K562 (cell line): ENCODE data around the gene MEIS2. TPM values are rescaled to one million over a fixed set of nuclear protein-coding genes. Genes with fewer than 3 reads are reported as not detected.

Experiments
- AFF4 ChIP-seq: sonication (generic); formaldehyde crosslinking; IDR thresholded peaks from 2 replicates; pipeline ENCODE4 v1.8.0; 2023; ENCODE audit warnings: mild to moderate bottlenecking, missing genetic modification reagents
- NR3C1 ChIP-seq: sonication (generic); formaldehyde crosslinking; IDR thresholded peaks from 2 replicates; pipeline ENCODE4 v1.8.1; 2022; ENCODE audit warnings: missing genetic modification reagents
- POLR2A ChIP-seq: fragments of 450-650 bp; conservative IDR thresholded peaks from 2 replicates; pipeline ENCODE4 v1.6.1; 2016
- TSHZ1 ChIP-seq: fragments of 250-450 bp; sonication (Bioruptor Pico); IDR thresholded peaks from 2 replicates; pipeline ENCODE4 v1.4.0; 2020; ENCODE audit warnings: mild to moderate bottlenecking, moderate library complexity
- ZNF277 ChIP-seq: fragments of 250-450 bp; sonication (Bioruptor Pico); IDR thresholded peaks from 2 replicates; pipeline ENCODE4 v1.8.0; 2022; ENCODE audit warnings: inconsistent platforms, mild to moderate bottlenecking, moderate library complexity, borderline replicate concordance
- polyA plus RNA-seq, 8 experiments: library from polyadenylated mRNA; depleted of rRNA in 4 of 8; stranded (reverse) in 5 of 8; unstranded in 3 of 8; fragments of >200 nt; fragmentation: Nextera tagmentation in 2 of 8; fragmentation: Illumina TruSeq in 1 of 8; extraction: Ambion mirVana in 2 of 8; extraction: Trizol in 1 of 8; gene quantifications; 2 replicates each; pipeline versions ENCODE4 v1.2.1 to v1.2.3, GENCODE V29; 2011 to 2014; ENCODE audit warnings: inconsistent platforms in 1 of 8, missing spikeins in 1 of 8
- total RNA-seq, 7 experiments: library from RNA; depleted of rRNA in 6 of 7; stranded (reverse); fragments of >200 nt in 6 of 7; fragmentation: Illumina TruSeq in 2 of 7; extraction: Trizol in 2 of 7; gene quantifications; 2 replicates each; pipeline versions ENCODE4 v1.2.1 to v1.2.3, GENCODE V29; 2011 to 2021; ENCODE audit warnings: low replicate concordance in 1 of 7

The MEIS2 gene
- total and polyA plus RNA-seq, 9 of the 15 experiments (the other 6 are each of a cell fraction or from before 2014, with no cell fraction given), result 7.5 to 64.2 (median 22.3) TPM

- no peak for TF ChIP-seq AFF4
- TF ChIP-seq POLR2A, result no peak
- no peak for TF ChIP-seq ZNF277
- TF ChIP-seq TSHZ1, result no peak
- TF ChIP-seq NR3C1 (CRISPR knock-in tag), result no peak
Observed at GRCh38 chr15:37134244-37134643, 33.9 kb upstream of the MEIS2 start (continued).
